ENCODE measurements around the gene CCDC9. TPM values are rescaled to one million over a fixed set of nuclear protein-coding genes. Genes with fewer than 3 reads are reported as not detected.

The CCDC9 gene
- total and polyA plus RNA-seq, 2 of the 13 experiments (the other 11 are each of a cell fraction or from before 2014, with no cell fraction given), result 2.9 to 6.3 TPM

GRCh38 chr19:47274891-47275761 is 18.8 kb downstream of the CCDC9 start:
- Histone ChIP-seq H3K36me3 (replicated peaks in 1 of 2; ENCODE audit: control insufficient read depth in 1 of 2, insufficient read depth in 2 of 2, low read length in 2 of 2) (peaks cover 2 to 5% of the 10 kb centered on the region in 2 experiments; a peak in 3 of 5 replicates), H3K4me3 (replicated peaks in 1 of 3; ENCODE audit: insufficient read depth in 1 of 3, low read depth in 2 of 3, low read length in 3 of 3) (peak overlapping the region; percentile 37 to 71 (median 45); a peak in 4 of 6 replicates), H3K4me2 (ENCODE audit: low read depth, low read length) (peak overlapping the region; percentile 55), H4K20me1 (ENCODE audit: insufficient read depth, low read length) (peaks cover 3% of the 10 kb centered on the region; the same call in 1 of the 2 replicates), H3K9ac (ENCODE audit: insufficient read depth, low read depth, low read length) (0 out of 2 replicates have a peak overlapping the region, but pooled peaks have one; percentile 29), H3K27me3 (ENCODE audit: control insufficient read depth in 1 of 2, insufficient read depth in 2 of 2, low read length in 2 of 2) (no peaks in the 10 kb centered on the region), H3K9me3 (ENCODE audit: low read length) (no peaks in the 10 kb centered on the region), H2AFZ (ENCODE audit: low read length) (no peak overlapping the region), H3K79me2 (ENCODE audit: insufficient read depth, low read length) (no peaks in the 10 kb centered on the region), H3K27ac (ENCODE audit: extremely low read length, insufficient read depth, low read length) (no peak overlapping the region), H3K4me1 (ENCODE audit: insufficient read depth, low read length) (peaks cover 24% of the 10 kb centered on the region)
- FAIRE-seq (no peak), ATAC-seq (no peak), DNase-seq (ENCODE audit: low spot score) (no peak)
- CTCF ChIA-PET (ENCODE audit: low intra/inter-chr PET ratio, low total read pairs), result no interaction called here
- POLR2A ChIA-PET, result interaction anchor here (1.0 to 2.3 kb wide), 9 partner anchors 10 to 77 kb away, joined by 3 to 57 read pairs (median 3); partner anchors contain the start of genes CCDC9 and DHX34
- intact Hi-C loops (cut with micrococcal nuclease; ENCODE audit: unreplicated experiment) (loop anchor here (1.0 kb wide), 1 partner anchor 18 kb away; no protein-coding TSS in a partner anchor), in situ Hi-C loops (cut with HindIII; ENCODE audit: extremely low pct_ligation_motif_present, low pct_unique_long_range_greater_than_20kb) (no loop called here)
- 64% methylated on average over 59 of the region's 82 CpGs for WGBS (ENCODE audit: low lambda C conversion rate)
- TF ChIP-seq RAD21 (CRISPR knock-in tag; IDR thresholded peaks at IDR 0.05) (peak; percentile 26; the same call in 1 of the 2 replicates), AGO2 (optimal IDR thresholded peaks at IDR 0.05; ENCODE audit: low read depth, low read length) (peak; percentile 69), ZBTB38 (CRISPR knock-in tag; IDR thresholded peaks at IDR 0.05) (0 out of 2 replicates have a peak, but pooled peaks have one; percentile 4), NFATC3 (CRISPR knock-in tag; IDR thresholded peaks at IDR 0.05) (no peak), ZNF12 (CRISPR knock-in tag; IDR thresholded peaks at IDR 0.05) (no peak), AGO1 (IDR thresholded peaks at IDR 0.05; ENCODE audit: low read depth, low read length, poor library complexity, severe bottlenecking) (peak; percentile 81), FLYWCH1 (CRISPR knock-in tag; IDR thresholded peaks at IDR 0.05) (no peak), ZBTB4 (CRISPR knock-in tag; IDR thresholded peaks at IDR 0.05; ENCODE audit: borderline replicate concordance) (0 out of 2 replicates have a peak, but pooled peaks have one; percentile 27), SP1 (IDR thresholded peaks at IDR 0.05) (no peak), SP1 (CRISPR knock-in tag; IDR thresholded peaks at IDR 0.05) (peak; percentile 29; the same call in 1 of the 2 replicates), ZNF687 (CRISPR knock-in tag; IDR thresholded peaks at IDR 0.05) (peak; percentile 31; the same call in 1 of the 2 replicates)
- no TSS peak for BruUV-seq (replicated peaks)
